HFF-Myc (cell line): ENCODE measurements around the gene PRR33.

Experiments used
- DNase-seq: peaks from one replicate; pipeline ENCODE4 v3.0.0-alpha.2; 2011; ENCODE audit warnings: low read depth; ENCODE audit errors: extremely low read depth
- H3K4me3 ChIP-seq: replicated peaks from 2 replicates; pipeline ENCODE4 v1.5.1; 2011; ENCODE audit warnings: low read depth, mild to moderate bottlenecking, control low read depth, low read length
- CTCF ChIP-seq: IDR thresholded peaks from 2 replicates; pipeline ENCODE4 v1.5.1; 2012; ENCODE audit warnings: mild to moderate bottlenecking, low read depth, low read length, control low read depth; ENCODE audit errors: missing control alignments

The PRR33 gene

GRCh38 chr11:1927026-1927847 lies 35.5 kb upstream of the PRR33 start:
- H3K4me3 ChIP-seq, result no peak overlapping the region
- no peak for DNase-seq
- TF ChIP-seq CTCF, result no peak

GRCh38 chr11:1926156-1927025 lies 34.7 kb upstream of the PRR33 start:
- no peak for DNase-seq
- no peak overlapping the region for H3K4me3 ChIP-seq
- TF ChIP-seq CTCF, result no peak

- no peak overlapping the region for H3K4me3 ChIP-seq
- no peak for DNase-seq
- no peak for TF ChIP-seq CTCF
Measured at GRCh38 chr11:1925373-1926155, 33.9 kb upstream of the PRR33 start.

- no peak for DNase-seq
- no peak for TF ChIP-seq CTCF
- H3K4me3 ChIP-seq, result no peak overlapping the region
Measured at GRCh38 chr11:1924646-1925372, 33.1 kb upstream of the PRR33 start.

GRCh38 chr11:1924181-1924580 lies 32.5 kb upstream of the PRR33 start:
- no peak overlapping the region for H3K4me3 ChIP-seq
- TF ChIP-seq CTCF, result no peak
- no peak for DNase-seq
